Measurements from ENCODE around the gene ZSCAN5B. TPM values are rescaled to one million over a fixed set of nuclear protein-coding genes. Genes with fewer than 3 reads are reported as not detected.

The ZSCAN5B gene
- total RNA-seq, 1 experiment from 2014 or later = not detected

- intact Hi-C loops (cut with micrococcal nuclease; ENCODE audit: unreplicated experiment) = no loop called here
- POLR2A ChIA-PET = interaction anchor here (0.6 kb wide), 1 partner anchor 137 kb away, joined by 5 read pairs; no protein-coding TSS in a partner anchor
- Histone ChIP-seq H3K27ac (ENCODE audit: low read length) (no peak overlapping the region), H3K9me3 (ENCODE audit: control insufficient read depth, insufficient read depth, low read depth, low read length) (no peaks in the 10 kb centered on the region), H3K36me3 (ENCODE audit: control insufficient read depth, insufficient read depth, low read length) (no peaks in the 10 kb centered on the region), H3K27me3 (ENCODE audit: control insufficient read depth, insufficient read depth, low read length) (0 out of 2 replicates have a peak, but pooled peaks cover 2% of the 10 kb centered on the region), H3K4me1 (ENCODE audit: control insufficient read depth, insufficient read depth, low read length) (no peaks in the 10 kb centered on the region), H3K4me3 (ENCODE audit: low read depth in 2 of 2, low read length in 2 of 2) (no peak overlapping the region)
- in situ Hi-C loops (cut with HindIII; ENCODE audit: low pct_unique_long_range_greater_than_20kb, low sequenced_read_pairs) = no loop called here
- TF ChIP-seq CTCF (IDR thresholded peaks at IDR 0.05) = no peak
- CTCF ChIA-PET = no interaction called here
- DNase-seq (ENCODE audit: low read depth, low spot score) (no peak), ATAC-seq (no peak)
- BruUV-seq (replicated peaks) = no TSS peak
Observed at GRCh38 chr19:56199687-56200086, 2.1 kb upstream of the ZSCAN5B start.

- CTCF ChIA-PET = no interaction called here
- no peaks in the 10 kb centered on the region for H3K4me1 ChIP-seq (ENCODE audit: control insufficient read depth, insufficient read depth, low read length)
- no peaks in the 10 kb centered on the region for H3K9me3 ChIP-seq (ENCODE audit: control insufficient read depth, insufficient read depth, low read depth, low read length)
- no TSS peak for BruUV-seq (replicated peaks)
- in situ Hi-C loops (cut with HindIII; ENCODE audit: low pct_unique_long_range_greater_than_20kb, low sequenced_read_pairs) = no loop called here
- H3K27me3 ChIP-seq (ENCODE audit: control insufficient read depth, insufficient read depth, low read length) = no peaks in the 10 kb centered on the region
- no peaks in the 10 kb centered on the region for H3K36me3 ChIP-seq (ENCODE audit: control insufficient read depth, insufficient read depth, low read length)
- H3K27ac ChIP-seq (ENCODE audit: low read length) = no peak overlapping the region
- TF ChIP-seq POLR2AphosphoS5 (IDR thresholded peaks at IDR 0.05; ENCODE audit: low read depth, low read length) = no peak
- TF ChIP-seq TCF7L2 (IDR thresholded peaks at IDR 0.05; ENCODE audit: low read depth, low read length) = no peak
- TF ChIP-seq SIN3A (IDR thresholded peaks at IDR 0.05; ENCODE audit: borderline replicate concordance, insufficient read depth, low read depth, low read length) = no peak
- TF ChIP-seq REST (IDR thresholded peaks at IDR 0.05; ENCODE audit: insufficient read depth in 1 of 2, low read depth in 2 of 2, low read length in 1 of 2) = no peak
- no peak for TF ChIP-seq CTCF (IDR thresholded peaks at IDR 0.05)
- DNase-seq (ENCODE audit: low read depth, low spot score) = no peak
- H3K4me3 ChIP-seq (ENCODE audit: low read depth in 2 of 2, low read length in 2 of 2) = no peak overlapping the region
- POLR2A ChIA-PET = interaction anchor here (0.6 to 0.7 kb wide), 3 partner anchors 86 to 1856 kb away, joined by 3 to 7 read pairs (median 5); no protein-coding TSS in a partner anchor
- intact Hi-C loops (cut with micrococcal nuclease; ENCODE audit: unreplicated experiment) = no loop called here
- no peak for ATAC-seq
Observed at GRCh38 chr19:56193981-56194640, 3.5 kb downstream of the ZSCAN5B start.
